ENCODE data around the gene DLGAP1.
A peak's percentile ranks its signal among the peaks of the same experiment; 100 is the strongest.

Gene DLGAP1

DNA sequence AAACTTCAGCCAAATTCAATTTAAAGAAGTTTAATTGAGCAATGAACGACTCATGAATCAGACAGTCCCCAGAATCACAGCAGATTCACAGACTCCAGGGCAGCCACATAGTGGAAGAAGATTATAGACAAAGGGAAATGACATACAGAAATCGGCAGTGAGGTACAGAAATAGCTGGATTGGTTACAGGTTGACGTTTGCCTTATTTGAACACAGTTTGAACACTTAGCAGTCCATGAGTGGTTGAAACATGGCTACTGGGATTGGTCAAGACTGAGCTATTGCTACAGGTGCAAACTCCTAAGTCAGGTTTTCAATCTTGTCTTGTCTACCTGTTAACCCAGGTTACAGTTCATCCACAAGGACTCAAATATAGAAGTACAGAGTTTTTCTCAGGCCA is 169.6 kb downstream of the DLGAP1 start:
- no peak for DNase-seq

- DNase-seq: no peak
These were observed 170.6 kb downstream of the DLGAP1 start for GRCh38 chr18:4284528-4284927.

GRCh38 chr18:4283746-4284291 is 171.3 kb downstream of the DLGAP1 start:
- peak; percentile 11 for DNase-seq

- no peak for DNase-seq
These were observed 172.2 kb downstream of the DLGAP1 start for GRCh38 chr18:4282954-4283353.

DNA sequence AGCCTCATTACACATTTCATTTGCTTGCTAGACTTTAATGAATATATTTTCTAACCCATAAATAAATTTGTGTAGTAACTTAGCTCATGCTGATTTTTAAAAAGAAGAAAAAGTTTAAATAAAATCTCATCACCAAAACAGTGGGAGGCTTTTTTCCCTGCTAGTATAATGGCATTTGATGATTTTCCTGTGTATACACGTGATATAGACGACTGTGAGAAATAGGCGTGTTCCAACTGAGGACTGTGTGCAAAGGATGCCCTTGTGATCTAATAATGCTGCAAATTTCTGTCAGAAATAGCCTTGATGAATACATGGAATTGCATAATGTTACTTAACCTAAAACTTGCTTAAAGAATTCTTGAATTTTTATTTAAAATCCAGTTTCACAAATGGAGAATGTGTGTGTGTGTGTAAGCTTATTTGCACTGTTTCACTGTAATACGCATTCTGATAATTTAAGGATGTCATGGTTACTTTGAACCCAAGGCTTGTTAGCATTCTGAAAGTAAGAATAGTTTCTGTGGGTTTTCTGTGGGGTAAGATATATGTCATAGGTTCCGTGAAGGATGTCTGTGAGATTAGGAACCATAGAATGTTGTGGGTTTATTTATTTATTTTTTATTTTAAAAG is 178.0 kb downstream of the DLGAP1 start:
- no peak for DNase-seq

DNA sequence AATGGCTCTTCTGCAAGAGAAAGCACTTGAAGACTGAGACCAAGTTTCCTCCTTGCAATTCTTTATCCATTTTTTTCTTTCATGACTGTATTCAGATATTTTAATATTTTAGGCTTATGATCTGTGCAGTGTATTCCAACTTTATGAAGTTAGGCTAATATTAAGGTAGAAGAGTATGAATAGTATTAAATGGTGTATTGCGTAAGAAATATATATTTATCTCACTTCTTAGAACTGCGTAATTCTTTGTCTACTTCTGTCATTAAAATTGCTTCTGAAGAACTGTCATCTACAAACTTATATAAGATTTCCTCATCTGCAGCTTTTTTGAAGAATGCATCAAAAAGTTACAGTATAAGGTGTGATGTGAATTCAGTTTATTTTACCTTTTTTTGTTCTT is 183.2 kb downstream of the DLGAP1 start:
- no peak for DNase-seq

DNA sequence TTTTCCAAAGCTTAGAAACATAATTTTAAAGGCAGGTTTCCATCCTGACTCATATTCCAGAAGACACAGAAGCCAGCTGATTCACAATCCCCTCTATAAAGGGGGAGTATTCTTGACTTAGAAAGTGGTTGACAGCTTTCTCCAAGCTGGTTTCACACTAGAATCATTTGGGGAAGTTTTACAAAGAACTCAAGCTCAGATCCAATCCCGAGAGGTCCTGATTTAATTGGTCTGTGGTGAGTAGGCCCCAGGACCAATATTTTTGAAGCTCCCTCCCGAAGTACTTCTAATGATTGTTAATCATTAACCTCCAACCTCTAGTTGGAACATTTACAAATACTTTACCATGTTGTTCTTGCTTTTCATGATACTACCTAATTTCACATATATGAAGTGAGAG is 184.1 kb downstream of the DLGAP1 start:
- no peak for DNase-seq

GRCh38 chr18:4270016-4270415 is 185.1 kb downstream of the DLGAP1 start:
- DNase-seq: no peak

DNA sequence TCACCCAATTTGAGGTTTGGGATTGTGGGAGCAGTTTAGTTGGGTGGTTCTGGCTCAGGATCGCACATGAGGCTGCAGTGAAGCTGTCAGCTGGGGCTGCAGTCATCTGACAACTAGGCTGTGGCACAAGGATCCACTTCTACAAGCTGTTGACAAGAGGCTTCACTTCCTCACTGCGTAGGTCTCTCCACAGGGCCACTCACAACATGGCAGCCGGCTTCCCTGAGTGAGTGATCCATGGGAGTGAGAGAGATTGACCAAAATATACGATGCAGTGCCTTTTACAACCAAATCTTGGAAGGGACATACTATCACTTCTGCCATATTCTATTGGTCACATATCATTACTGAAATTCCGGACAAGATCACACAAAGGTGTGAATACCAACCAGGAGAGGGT is 187.5 kb downstream of the DLGAP1 start:
- DNase-seq: no peak

GRCh38 chr18:4264347-4264791 is 190.7 kb downstream of the DLGAP1 start:
- no peak for DNase-seq

DNA sequence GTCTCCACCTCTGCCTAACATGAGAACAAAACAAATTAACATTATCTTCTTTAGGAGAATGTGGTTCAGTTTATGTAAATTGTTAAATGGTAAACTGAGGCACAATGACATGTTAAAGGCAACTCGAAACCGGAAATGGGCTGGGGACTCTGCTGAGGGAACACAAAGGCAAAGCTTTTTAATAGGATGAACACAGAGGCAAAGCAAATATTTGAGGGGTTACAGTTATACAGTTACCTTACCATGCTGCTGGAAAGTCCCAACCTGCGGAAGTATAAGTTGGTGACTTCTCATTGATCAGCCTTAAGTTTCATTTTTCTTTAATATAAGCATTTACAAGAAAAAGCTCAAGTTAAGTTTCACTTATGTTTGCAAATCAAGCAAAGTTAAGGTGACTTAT is 195.0 kb downstream of the DLGAP1 start:
- no peak for DNase-seq

DNA sequence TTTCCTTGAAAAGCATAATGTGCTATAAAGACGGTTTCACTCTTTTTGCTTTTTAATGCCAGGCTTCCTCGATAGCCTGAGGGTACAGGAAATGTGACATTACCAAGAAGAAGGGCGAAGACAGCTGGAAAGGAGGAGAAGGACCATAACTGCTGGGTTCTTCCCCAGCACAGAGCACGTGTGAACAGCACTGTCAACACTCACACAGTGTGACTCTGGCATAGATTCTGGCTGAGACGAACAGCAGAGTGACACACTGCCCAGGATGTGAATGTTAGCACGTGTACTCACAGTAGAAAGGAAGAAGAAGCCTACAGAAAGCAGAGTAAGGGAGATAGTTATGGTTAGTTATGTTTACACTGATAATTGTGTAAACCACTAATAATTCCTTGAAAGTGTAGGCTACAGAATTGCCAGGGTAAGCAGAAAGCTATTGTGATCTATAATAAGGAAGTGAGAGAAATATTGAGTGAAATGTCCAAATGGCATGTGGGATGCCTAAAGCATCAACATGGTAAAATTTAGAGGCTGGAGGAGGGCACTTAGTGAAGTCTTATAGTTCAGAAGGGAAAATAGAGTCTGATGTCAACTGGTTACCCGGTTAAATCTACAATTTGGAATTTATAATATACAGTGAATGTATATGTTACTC is 198.2 kb downstream of the DLGAP1 start:
- no peak for DNase-seq

DNA sequence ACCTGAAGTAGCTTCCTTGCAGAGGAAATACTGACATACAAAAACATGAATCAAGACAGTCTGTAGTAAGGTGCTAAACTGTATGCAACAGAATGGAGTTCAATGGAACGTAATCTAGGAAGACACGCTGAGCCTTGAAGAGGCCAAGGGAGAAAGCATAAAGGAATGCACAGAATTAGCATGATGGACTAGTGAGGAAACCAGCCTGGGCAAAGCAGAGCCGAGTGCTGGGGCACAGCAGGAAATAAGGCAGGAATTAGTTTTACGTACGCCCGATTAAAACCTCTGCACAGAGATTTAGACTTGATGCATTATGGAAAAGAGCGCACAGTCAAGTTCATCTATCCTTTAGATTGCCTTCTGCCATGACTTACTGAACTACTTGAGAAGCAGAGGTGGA is 200.3 kb downstream of the DLGAP1 start:
- DNase-seq: no peak

DNA sequence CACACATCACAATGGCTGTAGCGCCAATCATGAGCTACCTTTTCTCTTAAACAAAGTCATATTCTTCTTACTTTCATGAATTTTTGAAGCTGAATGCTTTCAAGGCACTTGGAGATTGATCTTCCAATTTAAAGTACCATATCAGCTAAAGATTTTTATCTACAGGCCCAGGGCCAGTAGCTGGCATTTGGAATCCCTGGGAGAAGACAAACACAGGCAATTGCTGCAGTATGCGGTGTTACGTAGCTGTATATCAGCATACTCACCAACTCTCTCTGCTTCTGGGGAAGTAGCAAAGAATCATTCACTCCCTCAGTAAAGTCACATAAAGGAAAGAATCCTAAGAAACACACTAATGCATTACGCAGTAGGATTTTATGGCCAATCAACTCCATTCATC is 202.3 kb downstream of the DLGAP1 start:
- no peak for DNase-seq

DNA sequence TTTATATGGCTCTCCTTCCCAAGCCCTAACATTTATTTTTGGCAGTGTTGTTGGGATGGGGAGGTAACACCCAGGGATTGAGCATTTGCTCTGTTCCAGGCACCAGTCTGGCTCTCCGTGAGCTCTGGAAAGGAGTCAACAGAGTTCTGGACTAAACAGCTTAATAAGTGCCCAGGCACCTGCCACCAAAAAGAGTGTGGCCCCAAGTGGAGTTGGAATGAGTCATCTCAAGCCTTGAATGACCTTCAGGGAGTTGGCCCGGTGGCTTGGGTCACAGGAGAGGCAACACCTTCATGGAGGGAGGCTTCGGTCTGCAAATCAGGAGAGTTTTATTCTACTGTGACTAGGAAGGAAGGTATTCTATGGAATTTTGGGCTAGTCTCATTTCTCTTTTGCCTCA is 203.2 kb downstream of the DLGAP1 start:
- peak; percentile 34 for DNase-seq

GRCh38 chr18:4251206-4251605 is 203.9 kb downstream of the DLGAP1 start:
- DNase-seq: peak; percentile 79

DNA sequence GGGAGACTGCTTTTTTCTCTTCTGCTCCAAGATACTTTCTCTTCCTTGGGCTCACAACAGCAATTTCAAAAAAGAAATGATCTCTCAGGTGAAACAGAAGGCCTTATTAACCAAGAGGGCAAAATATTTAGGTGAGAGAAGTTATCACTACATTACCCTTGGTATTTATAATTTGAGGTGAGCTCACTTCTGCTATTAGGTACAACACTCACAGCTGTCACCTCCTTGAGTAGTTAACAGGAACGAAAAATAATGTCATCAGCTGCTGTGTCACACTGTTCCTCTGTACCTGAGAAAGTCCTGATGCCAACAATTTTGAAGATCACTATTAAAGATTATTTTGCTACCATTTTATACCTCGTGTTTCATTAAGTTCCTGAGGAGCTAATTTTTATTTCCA is 205.0 kb downstream of the DLGAP1 start:
- peak; percentile 49 for DNase-seq

- DNase-seq: no peak
These were observed 206.4 kb downstream of the DLGAP1 start for GRCh38 chr18:4248686-4249085.

- DNase-seq: no peak
These were observed 208.7 kb downstream of the DLGAP1 start for GRCh38 chr18:4246374-4246773.

- no peak for DNase-seq
These were observed 209.7 kb downstream of the DLGAP1 start for GRCh38 chr18:4245456-4245855.

- no peak for DNase-seq
These were observed 212.5 kb downstream of the DLGAP1 start for GRCh38 chr18:4242431-4243161.

DNA sequence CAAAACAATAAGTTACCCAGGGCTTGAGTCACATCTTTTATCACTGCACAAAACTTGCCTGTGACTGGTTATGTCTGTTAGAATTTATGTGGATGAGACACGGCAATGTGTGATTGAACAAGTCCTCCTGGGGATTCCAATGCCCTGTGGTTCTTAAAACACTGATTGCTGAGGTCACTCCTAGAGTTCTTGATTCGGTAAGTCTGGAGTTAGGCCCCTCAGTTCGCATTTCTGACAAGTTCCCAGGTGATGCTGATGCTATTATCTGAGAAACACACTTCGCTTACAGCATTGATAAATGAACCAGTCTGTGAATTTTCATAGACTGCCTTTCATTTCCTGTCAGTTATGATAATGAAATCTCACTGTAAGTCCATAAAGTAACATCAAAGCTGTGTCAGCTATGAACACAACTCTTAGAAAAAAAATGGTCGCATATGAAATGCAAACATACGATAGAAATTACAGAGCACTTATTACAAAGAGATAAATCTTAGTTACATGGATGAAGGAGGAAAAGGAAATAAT is 214.0 kb downstream of the DLGAP1 start:
- DNase-seq: no peak

- no peak for DNase-seq
These were observed 216.1 kb downstream of the DLGAP1 start for GRCh38 chr18:4238966-4239365.

DNA sequence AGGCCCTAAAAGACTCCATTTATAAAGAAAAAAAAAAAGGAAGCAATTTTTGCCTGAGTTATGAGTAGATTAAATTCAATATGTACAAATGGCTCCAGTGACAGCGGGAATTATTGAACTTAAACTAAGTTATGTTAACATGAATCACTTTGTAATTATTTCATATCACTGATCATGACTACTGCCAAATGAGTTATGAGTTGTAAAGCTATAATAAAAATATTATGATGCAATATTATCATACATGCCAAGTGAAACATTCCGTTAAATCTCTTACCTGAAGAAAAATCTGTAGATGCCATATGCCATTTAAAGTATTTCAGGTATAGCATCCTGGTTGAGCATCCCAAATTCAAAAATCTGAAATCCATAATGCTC is 217.5 kb downstream of the DLGAP1 start:
- DNase-seq: no peak

All from NCI-H82 (cell line).